HG02870 (cell line): ENCODE measurements around the gene CTNNA2.
"Not testable (repeated sequence)": the region's sequence is repeated elsewhere in the genome, so short reads cannot be mapped to it uniquely, and the experiment has no call there.

ENCODE experiments used
- ATAC-seq: cut with Tn5 transposase; IDR thresholded peaks from one replicate; pipeline ENCODE4 v1.9.1; 2021; ENCODE audit warnings: mild to moderate bottlenecking, moderate library complexity; ENCODE audit not compliant: unreplicated experiment

The CTNNA2 gene

GRCh38 chr2:80014637-80015036 is 501.8 kb downstream of the CTNNA2 start:
- no peak for ATAC-seq

GRCh38 chr2:80016171-80016570 is 503.3 kb downstream of the CTNNA2 start:
- no peak for ATAC-seq

DNA sequence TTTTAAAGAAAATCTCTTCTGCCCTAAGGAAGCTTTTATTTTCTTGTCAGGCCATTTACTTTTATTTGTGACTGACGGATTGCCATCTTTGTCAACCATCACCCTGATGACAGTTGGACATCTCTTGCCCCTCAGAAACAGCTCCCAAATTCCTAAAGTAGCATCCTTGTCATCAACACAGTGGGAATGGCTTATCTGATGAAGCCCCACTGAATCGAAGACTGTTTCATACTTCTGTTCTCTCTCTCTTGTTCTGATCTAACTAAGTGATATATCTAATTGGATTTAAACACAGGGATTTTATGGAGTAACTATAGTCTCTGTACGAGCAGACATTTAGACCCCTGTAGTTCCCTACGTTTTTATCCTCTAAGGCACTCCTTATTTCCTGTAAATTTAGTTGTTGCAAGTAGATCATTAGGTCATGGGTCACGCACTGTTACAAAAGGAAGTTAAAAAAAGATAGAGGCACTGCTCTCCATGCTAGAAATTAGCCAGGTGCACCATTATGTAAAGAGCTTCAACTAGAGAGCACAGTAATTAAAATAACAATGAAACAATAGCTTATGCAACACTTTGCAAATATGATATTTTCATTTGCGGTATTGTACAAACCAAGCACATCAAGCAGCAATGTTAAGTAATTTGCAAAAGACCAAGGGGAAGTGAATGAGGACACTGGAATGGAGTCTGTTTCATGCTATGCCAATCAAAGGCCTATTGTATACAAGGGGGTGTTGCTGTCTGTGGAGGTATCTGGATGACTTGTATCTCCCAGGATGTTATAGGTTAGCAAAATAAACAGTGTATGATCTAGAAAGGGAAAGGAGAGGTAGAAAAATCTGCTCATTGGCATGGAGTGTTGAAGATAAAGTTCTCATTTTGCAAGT is 507.0 kb downstream of the CTNNA2 start:
- ATAC-seq = no peak

DNA sequence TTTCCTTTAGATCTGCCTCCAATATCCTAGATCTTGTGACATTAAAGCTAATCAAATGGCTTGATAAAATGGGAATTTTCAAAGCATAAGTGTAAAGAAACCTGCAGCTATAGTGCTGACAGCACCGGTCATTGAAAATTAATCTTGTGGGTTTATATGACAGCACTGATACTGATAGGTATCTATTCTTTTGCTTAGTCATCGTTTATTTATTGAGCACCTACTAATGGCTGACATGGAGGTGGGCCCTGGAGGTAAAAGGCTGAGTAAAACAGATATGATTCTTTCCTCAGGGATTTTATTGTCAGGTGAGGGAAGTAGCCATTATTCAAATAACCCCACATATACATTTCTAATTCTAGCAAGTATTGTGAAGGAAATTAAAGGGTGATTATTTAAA is 509.2 kb downstream of the CTNNA2 start:
- no peak for ATAC-seq

GRCh38 chr2:80026040-80026729 is 513.3 kb downstream of the CTNNA2 start:
- ATAC-seq = no peak

- no peak for ATAC-seq
Observed at GRCh38 chr2:80028051-80028450, 515.2 kb downstream of the CTNNA2 start.

DNA sequence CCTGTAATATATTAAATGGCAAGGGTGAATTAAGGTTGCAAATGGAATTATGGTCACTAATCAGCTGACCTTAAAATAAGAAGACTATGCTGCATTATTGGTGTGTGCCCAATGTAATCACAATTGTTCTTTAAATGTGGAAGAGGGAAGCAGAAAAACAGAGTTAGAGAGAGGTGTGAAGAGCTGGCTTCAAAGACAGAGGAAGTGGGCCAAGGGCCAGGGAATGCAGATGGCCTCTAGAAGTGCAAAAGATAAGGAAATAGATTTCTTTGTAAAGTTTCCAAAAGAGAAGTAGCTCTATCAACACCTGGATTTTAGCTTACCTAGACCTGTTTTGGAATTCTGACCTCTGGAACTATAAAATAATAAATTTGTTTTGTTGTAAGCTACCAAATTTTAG is 515.7 kb downstream of the CTNNA2 start:
- no peak for ATAC-seq

DNA sequence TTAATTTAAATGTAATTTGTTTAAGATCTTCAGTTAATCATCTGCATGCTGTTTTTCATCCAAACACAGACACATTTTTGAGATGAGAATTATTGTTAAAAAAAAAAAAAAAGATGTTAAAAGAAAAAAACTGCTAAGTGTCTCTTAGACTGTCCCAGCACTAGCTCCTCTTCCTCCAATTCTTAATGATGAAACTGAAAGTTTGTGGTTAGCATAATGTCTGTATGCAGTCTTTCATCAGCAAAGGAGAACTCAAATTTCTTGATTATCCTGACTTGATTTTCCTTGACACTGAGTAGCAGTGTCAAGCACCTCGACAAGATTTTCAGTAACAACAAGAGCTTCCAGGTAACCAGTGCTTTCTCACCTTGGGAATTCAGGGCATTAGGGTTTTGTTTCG is 517.3 kb downstream of the CTNNA2 start:
- ATAC-seq = no peak

DNA sequence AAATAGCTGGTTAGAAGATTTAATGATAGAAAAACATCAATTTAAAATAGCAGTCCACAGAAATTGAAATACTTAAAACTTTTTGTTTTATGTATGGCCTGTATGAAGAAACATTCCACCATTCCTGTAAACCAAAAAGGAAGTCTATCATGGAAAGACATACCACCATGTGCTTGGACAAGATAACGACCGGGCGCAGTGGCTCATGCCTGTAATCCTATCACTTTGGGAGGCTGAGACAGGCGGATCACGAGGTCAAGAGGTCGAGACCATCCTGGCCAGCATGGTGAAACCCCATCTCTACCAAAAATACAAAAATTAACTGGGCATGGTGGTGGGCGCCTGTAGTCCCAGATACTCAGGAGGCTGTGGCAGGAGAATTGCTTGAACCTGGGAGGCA is 519.8 kb downstream of the CTNNA2 start:
- ATAC-seq = not testable (repeated sequence)

DNA sequence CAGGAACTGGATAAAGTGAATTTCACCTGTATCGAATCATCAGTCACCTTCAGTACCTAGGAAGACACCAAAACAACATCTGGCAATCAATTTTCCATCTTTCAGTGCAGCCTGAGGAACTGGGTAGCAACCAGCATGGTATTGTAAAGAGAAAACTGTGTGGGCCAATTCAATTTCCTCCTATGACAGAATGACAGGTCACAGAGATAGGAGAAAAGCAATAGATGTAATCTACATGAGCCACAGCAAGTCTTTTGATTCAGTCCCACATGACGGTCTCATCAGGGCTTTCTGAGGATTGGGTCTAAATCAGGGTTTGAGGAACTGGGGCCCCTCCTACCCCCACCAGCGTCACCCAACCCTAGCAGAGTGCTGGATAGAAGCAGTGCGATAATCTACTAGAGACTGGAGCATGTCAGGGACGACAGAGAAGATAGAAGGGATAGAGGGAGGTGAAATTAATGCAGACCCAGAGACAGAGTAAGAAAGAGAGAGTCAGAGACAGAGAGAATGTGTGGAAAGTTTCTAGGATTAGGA is 523.0 kb downstream of the CTNNA2 start:
- ATAC-seq = no peak

GRCh38 chr2:80037310-80037709 is 524.5 kb downstream of the CTNNA2 start:
- ATAC-seq = no peak

- ATAC-seq = no peak
Observed at GRCh38 chr2:80040226-80040625, 527.4 kb downstream of the CTNNA2 start.

DNA sequence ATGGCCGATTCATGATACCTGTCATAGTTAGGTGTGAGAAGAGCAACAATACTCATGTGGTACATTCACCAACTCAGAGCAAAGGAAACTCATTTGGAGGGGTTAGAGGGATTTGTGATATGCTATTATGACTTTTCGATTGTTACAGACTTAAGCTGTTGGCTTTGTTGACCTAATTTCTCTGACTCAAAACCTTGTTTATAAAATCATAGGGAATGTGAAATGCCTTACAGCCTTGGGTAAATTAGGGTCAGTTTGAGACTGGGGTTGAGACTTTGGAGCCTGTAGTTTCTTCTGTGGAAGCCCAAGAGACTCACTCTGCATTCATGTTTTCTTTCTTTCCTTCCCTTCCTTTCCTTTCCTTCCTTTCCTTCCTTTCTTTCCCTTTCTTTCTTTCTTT is 529.8 kb downstream of the CTNNA2 start:
- ATAC-seq = no peak

- ATAC-seq = no peak
Observed at GRCh38 chr2:80048296-80048695, 535.4 kb downstream of the CTNNA2 start.

GRCh38 chr2:80050246-80050645 is 537.4 kb downstream of the CTNNA2 start:
- no peak for ATAC-seq

DNA sequence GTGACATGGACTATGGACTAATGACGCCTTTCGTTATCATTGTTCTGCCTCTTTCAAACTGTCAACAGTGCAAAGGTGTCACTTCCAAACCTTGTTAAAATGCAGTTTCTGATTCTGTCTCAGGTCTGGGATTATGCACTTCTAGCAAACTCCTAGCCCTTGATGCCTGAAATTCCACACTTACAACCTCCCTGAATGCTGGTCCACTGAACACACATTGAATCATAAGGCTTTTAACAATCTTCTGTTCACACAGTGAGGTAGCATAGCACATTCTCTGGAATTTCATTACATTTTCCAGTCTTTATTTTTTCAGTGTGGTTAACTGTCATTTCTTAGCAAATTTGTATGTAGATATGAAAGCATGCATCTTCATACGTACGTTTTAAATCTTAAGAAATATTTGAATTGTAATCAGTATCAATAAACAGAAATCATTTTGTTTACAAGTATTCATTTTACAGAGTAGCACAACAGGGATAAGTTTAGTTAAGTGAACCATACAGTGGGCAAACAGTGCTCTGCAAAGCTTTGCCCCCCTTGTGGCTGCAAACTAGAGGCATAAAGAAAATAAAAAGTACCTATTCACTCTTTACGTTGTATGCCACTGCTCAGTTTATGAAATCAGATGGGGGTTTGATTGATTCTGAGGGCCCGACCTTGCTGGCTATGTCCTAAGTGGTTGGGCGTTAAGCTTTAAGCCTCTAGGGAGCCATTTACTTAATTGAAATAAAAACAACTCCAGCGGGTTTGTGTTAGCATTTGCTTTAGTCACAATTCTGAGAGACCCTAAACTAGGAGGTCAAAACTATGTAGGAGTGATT is 540.9 kb downstream of the CTNNA2 start:
- ATAC-seq = no peak

DNA sequence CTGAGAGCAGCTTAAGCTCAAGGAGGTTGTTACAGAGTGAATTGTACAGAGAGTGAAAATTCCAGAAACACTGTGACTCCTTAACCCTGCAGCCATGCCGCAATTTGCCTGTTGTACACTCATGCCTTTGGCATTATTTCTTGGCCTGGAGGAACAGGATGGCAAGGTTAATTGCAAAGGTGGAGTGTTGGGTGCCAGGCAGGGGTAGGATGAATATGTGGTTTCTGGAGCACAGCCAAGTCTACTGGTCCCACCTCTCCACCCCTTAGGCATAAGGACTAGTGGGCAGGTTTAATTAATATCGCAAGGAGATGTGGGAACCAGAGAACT is 541.5 kb downstream of the CTNNA2 start:
- ATAC-seq = no peak

- ATAC-seq = no peak
Observed at GRCh38 chr2:80057956-80058355, 545.1 kb downstream of the CTNNA2 start.

GRCh38 chr2:80058562-80058961 is 545.7 kb downstream of the CTNNA2 start:
- no peak for ATAC-seq

GRCh38 chr2:80059447-80059846 is 546.6 kb downstream of the CTNNA2 start:
- no peak for ATAC-seq

DNA sequence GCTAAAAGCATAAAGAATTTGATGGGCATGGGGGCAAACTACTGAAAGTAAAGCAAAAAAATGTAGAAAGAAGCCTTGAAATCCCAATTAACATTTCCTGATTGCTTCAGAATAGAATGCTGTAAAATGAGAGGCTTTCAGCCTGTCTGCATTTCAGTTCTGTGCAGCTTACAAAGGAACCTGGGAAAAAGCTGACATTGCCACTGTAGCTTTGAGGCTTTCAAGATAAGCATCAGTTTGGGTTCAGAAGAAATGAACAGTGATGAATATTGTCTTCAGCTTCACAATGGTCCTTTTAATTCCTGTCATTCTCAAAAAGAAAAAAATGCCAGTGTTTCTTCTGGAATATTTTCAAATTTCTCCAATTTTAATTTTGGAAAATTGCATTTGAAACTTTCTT is 549.0 kb downstream of the CTNNA2 start:
- ATAC-seq = no peak
